ENCODE data around the gene GRID1.
"Not testable (repeated sequence)": the region's sequence is repeated elsewhere in the genome, so short reads cannot be mapped to it uniquely, and the experiment has no call there.

Gene GRID1

DNA sequence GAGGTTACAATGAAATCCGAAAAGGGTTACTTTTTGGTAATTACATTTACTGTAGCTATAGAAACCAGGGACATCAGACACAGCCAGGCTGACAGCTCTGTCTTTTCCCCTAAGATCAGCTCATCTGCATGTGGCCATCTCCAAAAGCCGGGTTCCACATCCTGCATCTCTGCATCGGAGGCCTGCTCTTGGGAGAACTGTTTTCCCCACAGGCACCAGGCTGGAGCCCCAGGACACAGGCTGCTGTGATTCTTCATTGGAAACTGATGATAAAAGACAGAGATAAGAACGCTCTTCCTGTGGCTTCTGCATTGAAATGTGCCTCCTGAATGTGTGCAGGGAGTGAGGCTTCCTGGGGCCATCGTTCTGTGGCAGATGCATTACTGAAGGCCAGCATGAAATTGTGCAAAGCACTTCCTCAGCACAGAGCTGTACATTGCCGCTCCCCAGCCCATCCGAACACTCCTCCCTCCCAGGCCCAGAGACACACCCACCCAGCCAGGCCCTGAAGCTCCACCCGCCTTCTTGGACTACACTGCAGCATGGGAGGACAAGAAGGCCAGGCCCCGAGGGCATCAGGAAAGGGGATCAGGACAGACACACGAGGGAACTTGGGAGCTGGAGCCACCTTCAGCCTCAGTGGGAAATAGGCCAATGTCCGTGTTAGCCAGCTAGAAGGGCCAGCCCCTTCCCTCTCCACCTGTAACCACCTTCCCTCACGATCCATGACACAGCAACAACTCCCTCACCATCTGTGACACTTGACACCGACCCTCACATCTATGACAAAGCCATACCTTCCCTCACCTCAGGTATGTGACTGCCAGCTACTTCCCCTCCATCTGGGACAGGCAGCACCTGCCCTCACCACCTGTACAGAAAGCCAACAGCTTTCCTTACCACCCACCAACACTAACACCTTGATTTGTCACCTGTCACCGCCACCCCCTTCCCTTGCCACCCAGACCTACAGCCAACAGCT, 113.2 kb downstream of the GRID1 start:
- peak; percentile 2 for DNase-seq (ENCODE audit: low spot score)

- DNase-seq (ENCODE audit: low spot score) = no peak
Observed at GRCh38 chr10:86252556-86252955, 114.0 kb downstream of the GRID1 start.

DNA sequence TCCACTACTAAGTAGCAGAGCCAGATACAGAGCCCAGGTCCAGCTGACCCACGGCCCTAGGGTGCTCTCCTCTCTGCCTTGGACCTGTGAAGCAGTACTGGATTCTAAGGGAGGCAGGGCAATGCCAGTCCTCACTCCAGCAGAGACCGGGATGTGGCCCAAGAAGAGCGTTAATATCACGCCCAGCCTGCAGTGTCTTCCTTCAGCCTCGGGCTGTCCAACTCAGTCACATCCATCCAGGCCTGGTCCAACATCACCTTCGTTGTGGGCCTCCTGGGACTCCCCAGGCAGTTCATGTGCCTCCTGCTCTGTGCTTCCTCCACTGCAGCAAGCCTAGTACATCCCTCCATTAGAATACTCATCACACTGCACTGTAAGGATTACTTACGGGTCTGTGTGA, 114.5 kb downstream of the GRID1 start:
- DNase-seq (ENCODE audit: low spot score) = no peak

- DNase-seq (ENCODE audit: low spot score) = no peak
Observed at GRCh38 chr10:86251426-86251825, 115.2 kb downstream of the GRID1 start.

GRCh38 chr10:86250399-86250798, 116.2 kb downstream of the GRID1 start:
- DNase-seq (ENCODE audit: low spot score) = no peak

DNA sequence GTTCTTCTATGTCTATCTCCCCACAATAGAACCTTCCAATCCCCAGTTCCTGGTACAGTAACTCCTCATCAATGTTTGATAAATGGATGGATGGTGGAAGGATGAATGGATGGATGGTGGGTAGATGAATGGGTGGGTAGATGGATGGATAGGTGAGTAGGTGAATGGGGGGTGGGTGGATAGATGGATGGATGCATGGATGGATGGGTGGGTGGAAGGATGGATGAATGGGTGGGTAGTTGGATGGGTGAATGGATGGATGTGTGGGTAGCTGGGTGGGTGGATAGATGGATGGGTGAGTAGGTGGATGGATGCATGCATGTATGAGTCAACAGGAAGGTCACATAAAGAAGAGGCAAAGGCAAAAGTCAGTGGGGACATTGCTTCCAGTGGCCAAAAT, 116.8 kb downstream of the GRID1 start:
- no peak for DNase-seq (ENCODE audit: low spot score)

DNA sequence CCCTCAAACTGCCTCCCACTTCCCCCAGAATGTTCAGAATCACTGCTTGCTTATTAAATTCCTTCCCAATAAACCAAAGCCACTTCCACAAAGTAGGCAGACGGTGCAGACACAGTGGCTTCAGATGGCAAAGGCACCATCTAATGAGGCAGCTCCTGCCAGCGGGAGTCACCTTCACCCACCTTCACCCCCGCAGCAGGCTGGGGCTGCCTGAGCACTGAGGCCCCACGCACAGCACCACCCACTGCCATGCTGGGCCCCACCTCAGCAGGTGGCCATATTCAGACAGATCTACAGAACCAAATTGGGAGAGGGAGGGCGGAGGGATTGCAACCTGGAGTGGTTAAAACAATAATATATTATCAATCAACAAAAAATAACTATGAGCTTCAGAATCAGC, 118.5 kb downstream of the GRID1 start:
- no peak for DNase-seq (ENCODE audit: low spot score)

DNA sequence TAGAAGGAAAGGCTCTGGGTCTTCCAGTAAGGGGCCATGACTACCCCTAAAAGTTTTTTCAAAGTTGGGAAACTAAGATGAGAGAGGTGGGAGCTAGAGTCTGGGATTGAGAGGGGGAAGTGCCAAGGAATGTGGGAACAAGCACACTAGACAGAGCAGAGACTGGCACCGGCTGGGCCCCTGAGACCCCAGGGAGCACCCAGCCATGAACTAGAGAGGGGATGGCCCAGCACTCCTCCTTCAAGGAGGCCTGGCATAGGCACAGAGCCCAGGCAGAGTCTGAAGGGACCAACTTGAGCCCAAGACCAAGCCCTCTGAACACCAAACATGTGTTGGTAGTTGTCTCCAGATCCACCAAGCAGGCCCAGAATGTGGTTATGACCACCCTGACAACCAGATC, 119.0 kb downstream of the GRID1 start:
- DNase-seq (ENCODE audit: low spot score) = no peak

DNA sequence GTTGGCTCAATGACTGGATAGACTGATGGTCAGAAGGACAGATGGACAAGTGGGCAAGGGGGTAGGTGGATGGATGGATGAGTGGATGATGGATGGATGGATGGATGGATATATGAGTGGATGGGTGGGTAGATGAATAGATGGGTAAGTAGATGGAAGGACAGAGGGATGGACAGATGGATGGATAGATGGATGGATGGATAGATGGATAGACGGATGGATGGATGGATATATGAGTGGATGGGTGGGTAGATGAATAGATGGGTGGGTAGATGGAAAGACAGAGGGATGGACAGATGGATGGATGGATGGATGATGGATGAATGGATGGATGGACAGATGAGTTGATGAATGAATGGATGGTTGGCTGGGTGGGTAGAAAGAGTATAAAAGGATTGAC, 119.5 kb downstream of the GRID1 start:
- no peak for DNase-seq (ENCODE audit: low spot score)

DNA sequence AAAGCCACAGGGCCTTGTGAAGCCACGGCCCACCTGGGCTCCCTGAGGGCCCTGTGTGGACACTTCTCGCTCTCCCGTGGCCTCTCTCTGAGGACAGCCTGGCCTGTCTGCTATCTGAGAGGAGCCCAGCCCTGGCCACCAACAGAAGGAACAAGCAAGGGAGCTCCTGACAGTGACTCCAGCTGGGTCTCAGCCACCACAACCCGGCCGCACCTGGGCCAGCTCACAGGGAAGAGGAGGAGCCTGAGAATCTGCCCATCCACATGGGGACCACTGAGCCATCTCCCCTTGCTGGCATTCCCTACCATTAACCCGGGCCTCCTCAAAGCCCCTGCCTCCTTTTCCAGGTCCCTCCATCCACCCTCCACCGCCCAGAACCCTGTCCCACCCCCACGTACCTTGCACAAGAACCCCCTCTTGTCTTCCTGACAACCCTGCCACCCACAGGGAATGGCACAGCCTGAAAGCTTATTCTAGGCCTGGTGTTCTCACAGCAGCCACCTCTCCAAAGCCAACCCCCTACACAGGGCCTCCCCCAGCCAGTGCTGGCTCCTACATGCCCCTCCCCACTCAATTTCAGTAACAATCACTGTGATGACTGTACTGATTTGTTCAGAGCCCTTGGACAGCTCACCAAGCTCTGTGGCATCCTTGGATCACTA, 120.2 kb downstream of the GRID1 start:
- DNase-seq (ENCODE audit: low spot score) = no peak

- DNase-seq (ENCODE audit: low spot score) = no peak
Observed at GRCh38 chr10:86245015-86245394, 121.6 kb downstream of the GRID1 start.

GRCh38 chr10:86244297-86245014, 122.1 kb downstream of the GRID1 start:
- DNase-seq (ENCODE audit: low spot score) = no peak

DNA sequence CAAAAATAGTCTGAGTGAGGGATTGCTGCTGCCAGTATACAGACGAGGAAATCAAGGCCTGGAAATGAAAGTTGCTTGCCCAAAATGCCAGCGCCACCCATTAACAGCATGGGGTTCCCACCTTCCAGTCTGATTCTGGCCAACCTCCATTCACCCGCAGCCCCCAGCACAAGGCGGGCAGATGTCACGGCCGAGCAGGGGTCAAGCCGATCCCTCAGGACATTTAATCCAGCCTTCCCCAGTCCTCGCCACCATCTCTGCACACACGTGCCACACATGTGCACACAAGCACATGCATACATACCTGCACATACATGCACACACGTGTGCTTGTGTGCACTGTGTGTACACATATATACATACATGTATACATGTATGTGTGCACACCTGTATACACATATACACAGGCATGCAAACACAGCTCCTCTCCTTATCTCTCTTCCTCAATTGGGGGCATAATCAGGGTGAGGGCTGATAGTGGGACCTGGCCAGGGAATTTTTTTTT, 122.9 kb downstream of the GRID1 start:
- no peak for DNase-seq (ENCODE audit: low spot score)

- DNase-seq (ENCODE audit: low spot score) = no peak
Observed at GRCh38 chr10:86242761-86243160, 123.8 kb downstream of the GRID1 start.

DNA sequence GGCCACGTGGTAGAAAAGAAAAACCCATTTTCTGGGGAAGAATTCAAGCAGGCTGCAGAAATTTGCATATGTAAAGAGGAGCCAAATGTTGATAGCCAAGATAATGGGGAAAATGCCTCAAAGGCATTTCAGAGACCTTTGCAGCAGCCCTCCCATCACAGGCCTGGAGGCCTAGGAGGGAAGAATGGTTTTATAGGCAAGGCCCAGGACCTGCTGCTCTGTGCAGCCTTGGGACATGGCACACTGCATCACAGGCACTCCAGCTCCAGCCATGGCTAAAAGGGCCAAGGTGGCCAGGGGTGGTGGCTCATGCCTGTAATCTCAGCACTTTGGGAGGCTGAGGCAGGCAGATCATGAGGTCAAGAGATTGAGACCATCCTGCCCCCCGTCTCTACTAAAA, 128.5 kb downstream of the GRID1 start:
- DNase-seq (ENCODE audit: low spot score) = not testable (repeated sequence)

GRCh38 chr10:86234541-86235270, 131.9 kb downstream of the GRID1 start:
- no peak for DNase-seq (ENCODE audit: low spot score)

GRCh38 chr10:86234107-86234506, 132.5 kb downstream of the GRID1 start:
- no peak for DNase-seq (ENCODE audit: low spot score)

DNA sequence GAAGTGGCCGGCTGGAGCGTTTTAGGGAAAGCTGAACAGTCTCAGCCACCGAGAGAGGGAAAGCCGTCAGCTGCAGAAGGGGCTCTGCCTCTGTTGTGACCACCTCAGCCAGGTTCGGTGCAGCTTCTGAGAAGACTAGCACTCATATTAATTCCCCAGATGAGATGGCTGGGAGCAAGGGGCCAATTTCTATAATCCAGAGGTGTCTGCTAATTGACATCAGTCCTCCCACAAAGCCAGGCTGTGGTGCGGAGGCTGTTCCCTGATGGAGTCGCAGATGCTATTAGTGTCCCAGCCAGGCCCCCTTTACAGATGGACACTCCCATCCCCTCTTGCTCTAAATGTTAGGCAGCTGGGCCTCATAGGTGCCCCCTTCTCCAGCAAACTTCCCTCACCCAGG, 133.5 kb downstream of the GRID1 start:
- DNase-seq (ENCODE audit: low spot score) = no peak

GRCh38 chr10:86232644-86233043, 134.0 kb downstream of the GRID1 start:
- DNase-seq (ENCODE audit: low spot score) = no peak

DNA sequence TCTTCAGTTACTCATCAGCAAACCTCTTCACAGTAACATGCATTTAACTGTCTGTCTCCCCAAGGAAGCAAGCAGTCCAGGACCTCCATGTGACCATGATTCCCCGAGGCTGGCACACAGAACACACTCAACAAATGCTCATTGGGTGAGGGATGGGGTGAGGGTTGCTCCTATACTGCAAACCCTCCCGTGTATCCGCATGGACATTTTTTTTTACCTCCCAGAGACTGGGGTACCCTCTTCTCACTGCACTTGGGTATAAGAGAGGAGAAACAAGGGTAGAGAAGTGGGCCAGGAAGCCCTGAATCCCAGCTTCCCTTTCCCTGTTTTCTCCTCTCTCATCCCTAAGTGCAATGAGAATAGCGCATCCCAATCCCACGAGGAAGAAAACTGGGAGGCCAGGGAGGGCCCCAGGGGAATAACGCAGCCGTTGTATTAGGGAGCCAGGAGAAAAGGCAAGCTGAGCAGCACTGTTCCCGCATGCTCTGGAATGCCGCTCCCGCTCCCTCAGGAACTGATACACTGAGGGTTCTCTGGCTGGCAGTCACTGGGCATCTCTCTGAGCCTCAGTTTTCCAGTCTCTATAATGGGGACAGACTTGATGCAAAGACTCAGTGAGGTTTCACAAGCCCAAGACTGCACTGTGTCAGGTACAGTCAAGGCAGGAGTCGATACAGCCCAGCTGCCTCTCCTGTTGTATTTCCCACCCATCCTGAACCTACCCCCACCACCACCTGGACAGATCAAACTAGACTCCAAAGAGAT, 134.6 kb downstream of the GRID1 start:
- no peak for DNase-seq (ENCODE audit: low spot score)

GRCh38 chr10:86230557-86231180, 135.9 kb downstream of the GRID1 start:
- no peak for DNase-seq (ENCODE audit: low spot score)
